Gastroesophageal sphincter (tissue), 4 donors: Measurements from ENCODE around the gene BAZ2B. TPM values are rescaled to one million over a fixed set of nuclear protein-coding genes. Genes with fewer than 3 reads are reported as not detected.

Source experiments
- ATAC-seq: fragments of 150-250 bp; one replicate; pipeline ENCODE4 v1.9.1; 2016; ENCODE audit warnings: mild to moderate bottlenecking, moderate library complexity
- H3K27ac ChIP-seq, 4 donors: fragments of 200-600 bp; sonication (generic) in 3 of 4; 1 replicate in 3 of 4; 2 replicates in 1 of 4; pipeline ENCODE4 v1.5.1; 2016 to 2019
- H3K27me3 ChIP-seq: fragments of 200-600 bp; sonication (generic); one replicate; pipeline ENCODE4 v1.5.1; 2019
- H3K36me3 ChIP-seq, 2 donors: fragments of 200-600 bp; sonication (generic); one replicate each; pipeline ENCODE4 v1.5.1; 2019; ENCODE audit warnings: control low read depth in 1 of 2
- H3K4me1 ChIP-seq, 3 donors: fragments of 200-600 bp; sonication (generic); 1 replicate in 2 of 3; 2 replicates in 1 of 3; pipeline ENCODE4 v1.5.1; 2016 to 2019; ENCODE audit warnings: control low read depth in 2 of 3
- H3K4me3 ChIP-seq, 2 donors: fragments of 200-600 bp; sonication (generic); one replicate each; pipeline ENCODE4 v1.5.1; 2019; ENCODE audit warnings: mild to moderate bottlenecking in 1 of 2, moderate library complexity in 1 of 2
- H3K9me3 ChIP-seq, 3 donors: fragments of 200-600 bp; sonication (generic); one replicate each; pipeline ENCODE4 v1.5.1; 2017 to 2019; ENCODE audit warnings: control low read depth in 2 of 3
- CTCF ChIP-seq, 4 experiments: fragments of 200-600 bp in 2 of 4; fragments of 450-650 bp in 2 of 4; sonication (generic) in 1 of 4; IDR thresholded peaks; one replicate each; pipeline ENCODE4 v1.5.1; 2017 to 2019; ENCODE audit warnings: antibody characterized with exemption in 4 of 4, mild to moderate bottlenecking in 2 of 4, moderate library complexity in 2 of 4
- EP300 ChIP-seq: sonication (generic); formaldehyde crosslinking; IDR thresholded peaks from one replicate; pipeline ENCODE4 v1.6.1; 2017; ENCODE audit warnings: antibody characterized with exemption, mild to moderate bottlenecking
- POLR2A ChIP-seq, 2 donors: fragments of 450-650 bp; IDR thresholded peaks; one replicate each; pipeline ENCODE4 v1.6.1; 2017; ENCODE audit warnings: antibody characterized with exemption in 2 of 2, mild to moderate bottlenecking in 2 of 2, moderate library complexity in 1 of 2
- POLR2AphosphoS5 ChIP-seq: sonication (generic); formaldehyde crosslinking; IDR thresholded peaks from one replicate; pipeline ENCODE4 v1.6.1; 2017; ENCODE audit warnings: antibody characterized with exemption
- WGBS, 2 donors: methylation state at CpG; one replicate each; pipeline ENCODE4 v1.1.5; 2018; ENCODE audit warnings: low coverage in 1 of 2; 5-methylcytosine and 5-hydroxymethylcytosine counted together
- total RNA-seq, 4 donors: library from RNA; depleted of rRNA; stranded (reverse); fragments of >200 nt; gene quantifications; one replicate each; pipeline ENCODE4 v1.1.0, GENCODE V29; 2016

Gene BAZ2B
- total RNA-seq, 4 donors from 2014 or later = 77.9 to 198 (median 113) TPM

- peaks cover 0 to 10% (median 0%) of the 10 kb centered on the region in 3 donors for H3K4me1 ChIP-seq
- H3K4me3 ChIP-seq = no peak overlapping the region
- H3K9me3 ChIP-seq = no peaks in the 10 kb centered on the region
- WGBS, 2 donors = 78 to 79% methylated on average over 4 to 6 of the region's 6 CpGs
- no peak overlapping the region for H3K27ac ChIP-seq
- TF ChIP-seq CTCF (IDR thresholded peaks at IDR 0.05) (no peak), EP300 (no peak), POLR2AphosphoS5 (no peak), POLR2A (IDR thresholded peaks at IDR 0.05) (no peak)
- no peaks in the 10 kb centered on the region for H3K27me3 ChIP-seq
- no peak for ATAC-seq
- peaks cover 0 to 3% of the 10 kb centered on the region in 2 donors for H3K36me3 ChIP-seq
These were observed 67.1 kb downstream of the BAZ2B start for GRCh38 chr2:159549234-159549633.

- TF ChIP-seq EP300 = no peak
- TF ChIP-seq POLR2AphosphoS5 = no peak
- TF ChIP-seq POLR2A (IDR thresholded peaks at IDR 0.05) = no peak
- Histone ChIP-seq H3K27ac (no peak overlapping the region), H3K9me3 (peaks cover 0 to 11% (median 0%) of the 10 kb centered on the region in 3 donors), H3K27me3 (no peaks in the 10 kb centered on the region), H3K36me3 (peaks cover 3 to 14% of the 10 kb centered on the region in 2 donors), H3K4me3 (no peak overlapping the region), H3K4me1 (peaks cover 0 to 10% (median 0%) of the 10 kb centered on the region in 3 donors)
- 62 to 73% methylated on average over 3 of the region's 3 CpGs for WGBS, 2 donors
- ATAC-seq = no peak
These were observed 69.5 kb downstream of the BAZ2B start for GRCh38 chr2:159546716-159547430.

- WGBS, 2 donors = 79 to 85% methylated on average over 7 to 8 of the region's 9 CpGs
- no peak overlapping the region for H3K4me3 ChIP-seq
These were observed 70.3 kb downstream of the BAZ2B start for GRCh38 chr2:159546039-159546438.

GRCh38 chr2:159545085-159545484 lies 71.3 kb downstream of the BAZ2B start:
- Histone ChIP-seq H3K27ac (no peak overlapping the region), H3K4me1 (peaks cover 0 to 10% (median 0%) of the 10 kb centered on the region in 3 donors), H3K4me3 (no peak overlapping the region), H3K27me3 (no peaks in the 10 kb centered on the region), H3K9me3 (peaks cover 0 to 16% (median 0%) of the 10 kb centered on the region in 3 donors), H3K36me3 (peaks cover 3 to 21% of the 10 kb centered on the region in 2 donors)
- no peak for TF ChIP-seq CTCF (IDR thresholded peaks at IDR 0.05)
- TF ChIP-seq POLR2A (IDR thresholded peaks at IDR 0.05) = no peak
- no peak for TF ChIP-seq EP300
- no peak for TF ChIP-seq POLR2AphosphoS5
- ATAC-seq = no peak
- 88 to 100% methylated on average over 1 of the region's 1 CpG for WGBS, 2 donors

More at GRCh38 chr2:159546039-159546438, 70.3 kb downstream of the BAZ2B start:
- ATAC-seq = no peak
- TF ChIP-seq CTCF (IDR thresholded peaks at IDR 0.05) (no peak), POLR2A (IDR thresholded peaks at IDR 0.05) (no peak), POLR2AphosphoS5 (no peak), EP300 (no peak)
- Histone ChIP-seq H3K27ac (no peak overlapping the region), H3K9me3 (peaks cover 0 to 16% (median 0%) of the 10 kb centered on the region in 3 donors), H3K4me1 (peaks cover 0 to 10% (median 0%) of the 10 kb centered on the region in 3 donors), H3K36me3 (peaks cover 3 to 22% of the 10 kb centered on the region in 2 donors), H3K27me3 (no peaks in the 10 kb centered on the region)

GRCh38 chr2:159542101-159542500 lies 74.2 kb downstream of the BAZ2B start:
- no peak for TF ChIP-seq EP300
- TF ChIP-seq CTCF (IDR thresholded peaks at IDR 0.05) = no peak
- TF ChIP-seq POLR2A (IDR thresholded peaks at IDR 0.05) = no peak
- no peak for TF ChIP-seq POLR2AphosphoS5
- peaks cover 3 to 19% of the 10 kb centered on the region in 2 donors for H3K36me3 ChIP-seq
- peaks cover 0 to 16% (median 0%) of the 10 kb centered on the region in 3 donors for H3K9me3 ChIP-seq
- no peaks in the 10 kb centered on the region for H3K27me3 ChIP-seq
- H3K27ac ChIP-seq = no peak overlapping the region
- peaks cover 0 to 2% (median 0%) of the 10 kb centered on the region in 3 donors for H3K4me1 ChIP-seq
- ATAC-seq = no peak
- H3K4me3 ChIP-seq = no peak overlapping the region
